ENCODE results near the gene THAP4. TPM values are rescaled to one million over a fixed set of nuclear protein-coding genes. Genes with fewer than 3 reads are reported as not detected.

The THAP4 gene
- total RNA-seq, 1 donor from 2014 or later, result 61.0 TPM

GRCh38 chr2:241545523-241546473 lies 91.2 kb downstream of the THAP4 start:
- TF ChIP-seq CTCF (IDR thresholded peaks at IDR 0.05; ENCODE audit: unreplicated experiment), result no peak
- Mint-ChIP-seq H3K36me3 (ENCODE audit: insufficient read depth) (no peaks in the 10 kb centered on the region), H3K4me1 (ENCODE audit: low read depth) (peaks cover 3% of the 10 kb centered on the region), H3K9me3 (ENCODE audit: low read depth) (no peaks in the 10 kb centered on the region), H3K4me3 (ENCODE audit: low read depth) (no peak overlapping the region), H3K27ac (no peak overlapping the region), H3K27me3 (peaks cover 28% of the 10 kb centered on the region)
- no peak for DNase-seq (ENCODE audit: low spot score, unreplicated experiment)

DNA sequence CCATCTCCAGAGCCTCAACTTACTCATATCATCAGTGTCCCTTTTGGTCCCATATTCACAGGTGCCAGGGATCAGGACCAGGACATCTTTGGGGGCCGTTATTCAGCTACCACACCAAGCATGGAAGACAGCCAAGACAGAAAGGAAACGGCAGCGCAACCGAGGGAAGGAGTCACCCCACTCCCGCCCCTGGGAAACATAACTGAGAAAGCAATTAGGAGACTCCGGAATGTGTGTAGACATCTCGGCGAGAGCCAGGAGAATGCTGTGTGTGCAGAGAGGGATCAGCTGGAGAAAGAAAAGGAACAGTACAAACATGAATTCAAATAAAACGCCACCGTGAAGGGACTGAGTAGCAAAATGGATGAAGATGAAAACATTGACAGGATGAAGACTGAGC lies 91.9 kb downstream of the THAP4 start:
- Mint-ChIP-seq H3K4me1 (ENCODE audit: low read depth) (peaks cover 6% of the 10 kb centered on the region), H3K36me3 (ENCODE audit: insufficient read depth) (no peaks in the 10 kb centered on the region), H3K4me3 (ENCODE audit: low read depth) (no peak overlapping the region), H3K9me3 (ENCODE audit: low read depth) (no peaks in the 10 kb centered on the region), H3K27me3 (peaks cover 35% of the 10 kb centered on the region), H3K27ac (no peak overlapping the region)
- no peak for TF ChIP-seq CTCF (IDR thresholded peaks at IDR 0.05; ENCODE audit: unreplicated experiment)
- no peak for DNase-seq (ENCODE audit: low spot score, unreplicated experiment)

DNA sequence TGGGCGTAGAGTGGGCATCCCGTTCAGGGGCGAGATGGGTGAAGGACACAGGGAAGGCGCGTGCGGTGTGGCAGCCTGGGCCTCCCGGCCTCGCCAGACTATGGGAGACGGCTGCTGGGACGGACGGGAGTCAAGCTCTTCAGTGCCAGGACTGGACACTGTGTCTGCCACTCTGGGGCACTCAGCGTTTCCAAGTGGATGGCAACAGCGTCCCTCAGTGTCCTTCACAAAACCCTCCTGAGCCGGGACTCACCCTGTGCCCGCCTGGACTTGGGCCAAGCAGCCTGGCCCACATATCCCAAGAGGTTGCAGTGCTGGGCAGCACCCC lies 94.7 kb downstream of the THAP4 start:
- Mint-ChIP-seq H3K36me3 (ENCODE audit: insufficient read depth) (no peaks in the 10 kb centered on the region), H3K27ac (no peak overlapping the region), H3K4me1 (ENCODE audit: low read depth) (peaks cover 6% of the 10 kb centered on the region), H3K4me3 (ENCODE audit: low read depth) (no peak overlapping the region), H3K27me3 (peaks cover 40% of the 10 kb centered on the region), H3K9me3 (ENCODE audit: low read depth) (no peaks in the 10 kb centered on the region)
- DNase-seq (ENCODE audit: low spot score, unreplicated experiment), result no peak
- TF ChIP-seq CTCF (IDR thresholded peaks at IDR 0.05; ENCODE audit: unreplicated experiment), result no peak

GRCh38 chr2:241541564-241542277 lies 95.2 kb downstream of the THAP4 start:
- Mint-ChIP-seq H3K27me3 (peaks cover 37% of the 10 kb centered on the region), H3K9me3 (ENCODE audit: low read depth) (no peaks in the 10 kb centered on the region), H3K4me1 (ENCODE audit: low read depth) (peaks cover 3% of the 10 kb centered on the region), H3K36me3 (ENCODE audit: insufficient read depth) (no peaks in the 10 kb centered on the region), H3K4me3 (ENCODE audit: low read depth) (no peak overlapping the region), H3K27ac (no peak overlapping the region)
- no peak for TF ChIP-seq CTCF (IDR thresholded peaks at IDR 0.05; ENCODE audit: unreplicated experiment)
- no peak for DNase-seq (ENCODE audit: low spot score, unreplicated experiment)

GRCh38 chr2:241540771-241541561 lies 96.0 kb downstream of the THAP4 start:
- no peak for TF ChIP-seq CTCF (IDR thresholded peaks at IDR 0.05; ENCODE audit: unreplicated experiment)
- Mint-ChIP-seq H3K4me1 (ENCODE audit: low read depth) (peaks cover 8% of the 10 kb centered on the region), H3K27ac (peak overlapping the region; percentile 51), H3K9me3 (ENCODE audit: low read depth) (no peaks in the 10 kb centered on the region), H3K4me3 (ENCODE audit: low read depth) (peak overlapping the region; percentile 56), H3K27me3 (peaks cover 40% of the 10 kb centered on the region), H3K36me3 (ENCODE audit: insufficient read depth) (no peaks in the 10 kb centered on the region)
- peak; percentile 40 for DNase-seq (ENCODE audit: low spot score, unreplicated experiment)
